HEK293 (cell line): ENCODE data around the gene CALML3.

Experiments used
- BCL11A ChIP-seq: fragments of 450-650 bp; formaldehyde crosslinking; IDR thresholded peaks from 2 replicates; pipeline ENCODE4 v1.5.1; 2016; ENCODE audit warnings: low read depth, missing biosample characterization, missing genetic modification characterization
- MYNN ChIP-seq: fragments of 450-650 bp; formaldehyde crosslinking; IDR thresholded peaks from 2 replicates; pipeline ENCODE4 v1.5.1; 2016; ENCODE audit warnings: missing biosample characterization, missing genetic modification characterization, borderline replicate concordance
- SP2 ChIP-seq: fragments of 450-650 bp; formaldehyde crosslinking; IDR thresholded peaks from 2 replicates; pipeline ENCODE4 v1.5.1; 2016; ENCODE audit warnings: missing biosample characterization, missing genetic modification characterization
- ZFP37 ChIP-seq: fragments of 450-650 bp; formaldehyde crosslinking; IDR thresholded peaks from 2 replicates; pipeline ENCODE4 v1.5.1; 2016; ENCODE audit warnings: missing biosample characterization, missing genetic modification characterization
- ZNF214 ChIP-seq: fragments of 450-650 bp; formaldehyde crosslinking; IDR thresholded peaks from 2 replicates; pipeline ENCODE4 v1.5.1; 2017; ENCODE audit warnings: missing biosample characterization, mild to moderate bottlenecking, missing genetic modification characterization, borderline replicate concordance
- ZNF266 ChIP-seq: fragments of 450-650 bp; formaldehyde crosslinking; IDR thresholded peaks from 2 replicates; pipeline ENCODE4 v1.5.1; 2016; ENCODE audit warnings: missing biosample characterization, missing genetic modification characterization, low read depth
- ZNF426 ChIP-seq: fragments of 450-650 bp; formaldehyde crosslinking; IDR thresholded peaks from 2 replicates; pipeline ENCODE4 v1.5.1; 2017; ENCODE audit warnings: missing biosample characterization, missing genetic modification characterization, mild to moderate bottlenecking, inconsistent platforms, moderate library complexity
- ZNF48 ChIP-seq: fragments of 450-650 bp; formaldehyde crosslinking; IDR thresholded peaks from 2 replicates; pipeline ENCODE4 v1.5.1; 2016; ENCODE audit warnings: missing biosample characterization, missing genetic modification characterization
- ZNF549 ChIP-seq: fragments of 450-650 bp; IDR thresholded peaks from 2 replicates; pipeline ENCODE4 v1.5.1; 2018; ENCODE audit warnings: missing biosample characterization, missing genetic modification characterization, mild to moderate bottlenecking, inconsistent platforms, moderate library complexity
- TF ChIP-seq, protein P1 (sequence below): fragments of 450-650 bp; formaldehyde crosslinking; IDR thresholded peaks from 2 replicates; pipeline ENCODE4 v1.5.1; 2016; ENCODE audit warnings: missing biosample characterization, missing genetic modification characterization
- TF ChIP-seq, protein P2 (sequence below): fragments of 450-650 bp; formaldehyde crosslinking; IDR thresholded peaks from 2 replicates; pipeline ENCODE4 v1.5.1; 2016; ENCODE audit warnings: missing biosample characterization, missing genetic modification characterization
- TF ChIP-seq, protein P3 (sequence below): sonication (generic); formaldehyde crosslinking; IDR thresholded peaks from 2 replicates; pipeline ENCODE4 v1.8.1; 2022; ENCODE audit warnings: mild to moderate bottlenecking, moderate library complexity, missing genetic modification reagents
- TF ChIP-seq, protein P4 (sequence below): fragments of 450-650 bp; formaldehyde crosslinking; IDR thresholded peaks from 2 replicates; pipeline ENCODE4 v1.5.1; 2016; ENCODE audit warnings: missing biosample characterization, missing genetic modification characterization, low read depth
- TF ChIP-seq, protein P5 (sequence below): fragments of 450-650 bp; formaldehyde crosslinking; IDR thresholded peaks from 2 replicates; pipeline ENCODE4 v1.5.1; 2016; ENCODE audit warnings: missing biosample characterization, missing genetic modification characterization

DNA sequence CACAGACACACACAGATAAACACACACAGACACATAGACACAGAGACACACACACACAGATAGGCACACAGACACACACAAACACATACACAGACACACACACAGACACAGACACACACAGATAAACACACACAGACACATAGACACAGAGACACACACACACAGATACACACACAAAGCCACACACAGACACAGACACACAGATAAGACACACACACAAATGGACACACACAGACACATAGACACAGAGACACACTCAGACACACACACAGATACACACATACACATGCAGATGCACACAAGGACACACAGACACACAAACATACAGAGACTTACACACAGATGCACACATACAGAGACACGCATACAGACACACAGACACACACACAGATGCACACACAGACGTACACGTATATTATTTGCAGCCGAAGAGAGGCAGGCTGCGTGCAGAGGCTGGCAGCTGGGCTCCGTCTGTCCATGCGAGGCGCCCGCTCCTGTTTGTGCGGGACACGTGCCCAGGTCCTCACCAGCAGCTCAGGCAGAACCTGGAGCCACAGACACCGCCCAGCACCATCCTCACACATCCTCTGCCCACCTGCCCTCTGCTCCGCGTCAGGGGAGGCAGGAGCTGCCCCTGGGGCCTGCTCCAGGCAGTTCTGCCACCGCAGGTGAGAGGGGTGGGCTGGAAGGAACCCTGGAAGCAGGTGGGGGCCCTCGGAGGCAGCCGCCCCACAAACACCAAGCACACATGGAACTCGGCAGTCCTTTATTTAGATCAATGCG, 26.6 kb upstream of the CALML3 start:
- TF ChIP-seq, protein P1, sequence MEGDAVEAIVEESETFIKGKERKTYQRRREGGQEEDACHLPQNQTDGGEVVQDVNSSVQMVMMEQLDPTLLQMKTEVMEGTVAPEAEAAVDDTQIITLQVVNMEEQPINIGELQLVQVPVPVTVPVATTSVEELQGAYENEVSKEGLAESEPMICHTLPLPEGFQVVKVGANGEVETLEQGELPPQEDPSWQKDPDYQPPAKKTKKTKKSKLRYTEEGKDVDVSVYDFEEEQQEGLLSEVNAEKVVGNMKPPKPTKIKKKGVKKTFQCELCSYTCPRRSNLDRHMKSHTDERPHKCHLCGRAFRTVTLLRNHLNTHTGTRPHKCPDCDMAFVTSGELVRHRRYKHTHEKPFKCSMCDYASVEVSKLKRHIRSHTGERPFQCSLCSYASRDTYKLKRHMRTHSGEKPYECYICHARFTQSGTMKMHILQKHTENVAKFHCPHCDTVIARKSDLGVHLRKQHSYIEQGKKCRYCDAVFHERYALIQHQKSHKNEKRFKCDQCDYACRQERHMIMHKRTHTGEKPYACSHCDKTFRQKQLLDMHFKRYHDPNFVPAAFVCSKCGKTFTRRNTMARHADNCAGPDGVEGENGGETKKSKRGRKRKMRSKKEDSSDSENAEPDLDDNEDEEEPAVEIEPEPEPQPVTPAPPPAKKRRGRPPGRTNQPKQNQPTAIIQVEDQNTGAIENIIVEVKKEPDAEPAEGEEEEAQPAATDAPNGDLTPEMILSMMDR (tag by site-specific recombination), result no peak
- TF ChIP-seq SP2 (tag by site-specific recombination) (no peak), ZNF214 (no peak), ZNF48 (tag by site-specific recombination) (no peak), ZFP37 (tag by site-specific recombination) (no peak), ZNF549 (tag by site-specific recombination) (no peak), ZNF426 (tag by site-specific recombination) (no peak), MYNN (no peak), ZNF266 (tag by site-specific recombination) (no peak), BCL11A (no peak)
- TF ChIP-seq, protein P2, sequence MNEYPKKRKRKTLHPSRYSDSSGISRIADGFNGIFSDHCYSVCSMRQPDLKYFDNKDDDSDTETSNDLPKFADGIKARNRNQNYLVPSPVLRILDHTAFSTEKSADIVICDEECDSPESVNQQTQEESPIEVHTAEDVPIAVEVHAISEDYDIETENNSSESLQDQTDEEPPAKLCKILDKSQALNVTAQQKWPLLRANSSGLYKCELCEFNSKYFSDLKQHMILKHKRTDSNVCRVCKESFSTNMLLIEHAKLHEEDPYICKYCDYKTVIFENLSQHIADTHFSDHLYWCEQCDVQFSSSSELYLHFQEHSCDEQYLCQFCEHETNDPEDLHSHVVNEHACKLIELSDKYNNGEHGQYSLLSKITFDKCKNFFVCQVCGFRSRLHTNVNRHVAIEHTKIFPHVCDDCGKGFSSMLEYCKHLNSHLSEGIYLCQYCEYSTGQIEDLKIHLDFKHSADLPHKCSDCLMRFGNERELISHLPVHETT, result no peak
- TF ChIP-seq, protein P3, sequence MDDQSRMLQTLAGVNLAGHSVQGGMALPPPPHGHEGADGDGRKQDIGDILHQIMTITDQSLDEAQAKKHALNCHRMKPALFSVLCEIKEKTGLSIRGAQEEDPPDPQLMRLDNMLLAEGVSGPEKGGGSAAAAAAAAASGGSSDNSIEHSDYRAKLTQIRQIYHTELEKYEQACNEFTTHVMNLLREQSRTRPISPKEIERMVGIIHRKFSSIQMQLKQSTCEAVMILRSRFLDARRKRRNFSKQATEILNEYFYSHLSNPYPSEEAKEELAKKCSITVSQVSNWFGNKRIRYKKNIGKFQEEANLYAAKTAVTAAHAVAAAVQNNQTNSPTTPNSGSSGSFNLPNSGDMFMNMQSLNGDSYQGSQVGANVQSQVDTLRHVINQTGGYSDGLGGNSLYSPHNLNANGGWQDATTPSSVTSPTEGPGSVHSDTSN (CRISPR knock-in tag), result no peak
- TF ChIP-seq, protein P4, sequence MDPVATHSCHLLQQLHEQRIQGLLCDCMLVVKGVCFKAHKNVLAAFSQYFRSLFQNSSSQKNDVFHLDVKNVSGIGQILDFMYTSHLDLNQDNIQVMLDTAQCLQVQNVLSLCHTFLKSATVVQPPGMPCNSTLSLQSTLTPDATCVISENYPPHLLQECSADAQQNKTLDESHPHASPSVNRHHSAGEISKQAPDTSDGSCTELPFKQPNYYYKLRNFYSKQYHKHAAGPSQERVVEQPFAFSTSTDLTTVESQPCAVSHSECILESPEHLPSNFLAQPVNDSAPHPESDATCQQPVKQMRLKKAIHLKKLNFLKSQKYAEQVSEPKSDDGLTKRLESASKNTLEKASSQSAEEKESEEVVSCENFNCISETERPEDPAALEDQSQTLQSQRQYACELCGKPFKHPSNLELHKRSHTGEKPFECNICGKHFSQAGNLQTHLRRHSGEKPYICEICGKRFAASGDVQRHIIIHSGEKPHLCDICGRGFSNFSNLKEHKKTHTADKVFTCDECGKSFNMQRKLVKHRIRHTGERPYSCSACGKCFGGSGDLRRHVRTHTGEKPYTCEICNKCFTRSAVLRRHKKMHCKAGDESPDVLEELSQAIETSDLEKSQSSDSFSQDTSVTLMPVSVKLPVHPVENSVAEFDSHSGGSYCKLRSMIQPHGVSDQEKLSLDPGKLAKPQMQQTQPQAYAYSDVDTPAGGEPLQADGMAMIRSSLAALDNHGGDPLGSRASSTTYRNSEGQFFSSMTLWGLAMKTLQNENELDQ (tag by site-specific recombination), result no peak
- TF ChIP-seq, protein P5, sequence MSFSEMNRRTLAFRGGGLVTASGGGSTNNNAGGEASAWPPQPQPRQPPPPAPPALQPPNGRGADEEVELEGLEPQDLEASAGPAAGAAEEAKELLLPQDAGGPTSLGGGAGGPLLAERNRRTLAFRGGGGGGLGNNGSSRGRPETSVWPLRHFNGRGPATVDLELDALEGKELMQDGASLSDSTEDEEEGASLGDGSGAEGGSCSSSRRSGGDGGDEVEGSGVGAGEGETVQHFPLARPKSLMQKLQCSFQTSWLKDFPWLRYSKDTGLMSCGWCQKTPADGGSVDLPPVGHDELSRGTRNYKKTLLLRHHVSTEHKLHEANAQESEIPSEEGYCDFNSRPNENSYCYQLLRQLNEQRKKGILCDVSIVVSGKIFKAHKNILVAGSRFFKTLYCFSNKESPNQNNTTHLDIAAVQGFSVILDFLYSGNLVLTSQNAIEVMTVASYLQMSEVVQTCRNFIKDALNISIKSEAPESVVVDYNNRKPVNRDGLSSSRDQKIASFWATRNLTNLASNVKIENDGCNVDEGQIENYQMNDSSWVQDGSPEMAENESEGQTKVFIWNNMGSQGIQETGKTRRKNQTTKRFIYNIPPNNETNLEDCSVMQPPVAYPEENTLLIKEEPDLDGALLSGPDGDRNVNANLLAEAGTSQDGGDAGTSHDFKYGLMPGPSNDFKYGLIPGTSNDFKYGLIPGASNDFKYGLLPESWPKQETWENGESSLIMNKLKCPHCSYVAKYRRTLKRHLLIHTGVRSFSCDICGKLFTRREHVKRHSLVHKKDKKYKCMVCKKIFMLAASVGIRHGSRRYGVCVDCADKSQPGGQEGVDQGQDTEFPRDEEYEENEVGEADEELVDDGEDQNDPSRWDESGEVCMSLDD (tag by site-specific recombination), result no peak
